CD4-positive, alpha-beta T cell (primary cell): ENCODE data around the gene ZNRF3. TPM values are rescaled to one million over a fixed set of nuclear protein-coding genes. Genes with fewer than 3 reads are reported as not detected.
A peak's percentile ranks its signal among the peaks of the same experiment; 100 is the strongest.

Source experiments
- ATAC-seq: fragments of 200-7000 bp; cut with Tn5 transposase; one replicate; pipeline ENCODE4 v1.10.0; 2022; ENCODE audit warnings: mild to moderate bottlenecking; ENCODE audit not compliant: poor library complexity
- CTCF ChIA-PET: fragments of 350-600 bp; sonication (Branson Sonifier 250); formaldehyde crosslinking; loops from one replicate; lab custom pipeline; 2021; ENCODE audit warnings: antibody characterized with exemption, inconsistent platforms; lab: Charles Lee
- POLR2A ChIA-PET: fragments of 350-600 bp; sonication (Branson Sonifier 250); formaldehyde crosslinking; loops from one replicate; lab custom pipeline; 2021; ENCODE audit warnings: antibody characterized with exemption, inconsistent platforms; lab: Charles Lee
- DNase-seq, 14 experiments: peaks; one replicate each; pipeline ENCODE4 v3.0.0-alpha.2; 2013 to 2020; ENCODE audit warnings: mixed read lengths in 2 of 14
- H3K27ac ChIP-seq, 2 donors: one replicate each; pipeline versions ENCODE4 v1.5.1 to v1.7.0; 2013; ENCODE audit warnings: low read length in 2 of 2, low read depth in 1 of 2, mild to moderate bottlenecking in 1 of 2
- H3K27me3 ChIP-seq, 2 experiments: 1 replicate in 1 of 2; 2 replicates in 1 of 2; pipeline versions ENCODE4 v1.6.1 to v1.7.0; 2013; ENCODE audit warnings: low read length in 2 of 2, control low read depth in 1 of 2, mild to moderate bottlenecking in 1 of 2, moderate library complexity in 1 of 2; ENCODE audit not compliant: insufficient read depth in 2 of 2, control insufficient read depth in 1 of 2
- H3K36me3 ChIP-seq: one replicate; pipeline ENCODE4 v1.6.1; 2013; ENCODE audit warnings: low read length, control low read depth; ENCODE audit not compliant: insufficient read depth
- H3K4me1 ChIP-seq: one replicate; pipeline ENCODE4 v1.6.1; 2013; ENCODE audit warnings: low read length, control low read depth; ENCODE audit not compliant: insufficient read depth
- H3K4me3 ChIP-seq: one replicate; pipeline ENCODE4 v1.5.1; 2013; ENCODE audit warnings: mild to moderate bottlenecking, low read length, moderate library complexity
- H3K9me3 ChIP-seq, 2 experiments: 1 replicate in 1 of 2; 2 replicates in 1 of 2; pipeline versions ENCODE4 v1.6.1 to v1.7.0; 2013; ENCODE audit warnings: low read length in 2 of 2, mild to moderate bottlenecking in 2 of 2, control low read depth in 1 of 2, moderate library complexity in 1 of 2; ENCODE audit not compliant: control insufficient read depth in 1 of 2, insufficient read depth in 1 of 2
- H3K27ac Mint-ChIP-seq: one replicate; pipeline ENCODE4 v1.8.0; 2020; ENCODE audit warnings: mixed read lengths
- H3K27me3 Mint-ChIP-seq: one replicate; pipeline ENCODE4 v1.8.0; 2021; ENCODE audit warnings: mixed read lengths
- H3K36me3 Mint-ChIP-seq: one replicate; pipeline ENCODE4 v1.8.0; 2021; ENCODE audit warnings: low read depth, mixed read lengths
- H3K4me1 Mint-ChIP-seq: one replicate; pipeline ENCODE4 v1.8.0; 2021; ENCODE audit warnings: low read depth, mixed read lengths
- H3K4me3 Mint-ChIP-seq: one replicate; pipeline ENCODE4 v1.8.0; 2020; ENCODE audit warnings: mild to moderate bottlenecking, mixed read lengths
- H3K9me3 Mint-ChIP-seq: one replicate; pipeline ENCODE4 v1.8.0; 2020; ENCODE audit warnings: mixed read lengths
- intact Hi-C, 2 experiments: fragments of 100-400 bp; cut with DNase I in 1 of 2; cut with micrococcal nuclease in 1 of 2; formaldehyde crosslinking; loops; one replicate each; pipeline versions ENCODE4 v1.15.1 to v1.9.0; 2023 to 2025; cut with DNase I, micrococcal nuclease
- polyA plus RNA-seq, 2 donors: library from polyadenylated mRNA; unstranded; fragments of 120-200 nt; gene quantifications; one replicate each; pipeline ENCODE4 v1.2.1, GENCODE V29; 2013
- total RNA-seq, 174 experiments: library from RNA in 2 of 174; stranded (reverse) in 2 of 174; gene quantifications; one replicate each; pipeline ENCODE4 v1.2.3 and lab custom pipeline; 2021 to 2026
- TF ChIP-seq, protein P1 (sequence below): fragments of 200-600 bp; IDR thresholded peaks from one replicate; pipeline ENCODE4 v1.8.0; 2022; ENCODE audit warnings: antibody characterized with exemption, mild to moderate bottlenecking

Gene ZNRF3
- total RNA-seq (under 1 TPM; 0.38 to 0.61 TPM), total RNA-seq (lab: John Stamatoyannopoulos, UW) (0.86 to 38.0 (median 4.6) reads per million in 172 experiments)
- polyA plus RNA-seq (2013, experiment 1 of 2) = 0.51 TPM
- polyA plus RNA-seq (2013, experiment 2 of 2) = 0.86 TPM

DNA sequence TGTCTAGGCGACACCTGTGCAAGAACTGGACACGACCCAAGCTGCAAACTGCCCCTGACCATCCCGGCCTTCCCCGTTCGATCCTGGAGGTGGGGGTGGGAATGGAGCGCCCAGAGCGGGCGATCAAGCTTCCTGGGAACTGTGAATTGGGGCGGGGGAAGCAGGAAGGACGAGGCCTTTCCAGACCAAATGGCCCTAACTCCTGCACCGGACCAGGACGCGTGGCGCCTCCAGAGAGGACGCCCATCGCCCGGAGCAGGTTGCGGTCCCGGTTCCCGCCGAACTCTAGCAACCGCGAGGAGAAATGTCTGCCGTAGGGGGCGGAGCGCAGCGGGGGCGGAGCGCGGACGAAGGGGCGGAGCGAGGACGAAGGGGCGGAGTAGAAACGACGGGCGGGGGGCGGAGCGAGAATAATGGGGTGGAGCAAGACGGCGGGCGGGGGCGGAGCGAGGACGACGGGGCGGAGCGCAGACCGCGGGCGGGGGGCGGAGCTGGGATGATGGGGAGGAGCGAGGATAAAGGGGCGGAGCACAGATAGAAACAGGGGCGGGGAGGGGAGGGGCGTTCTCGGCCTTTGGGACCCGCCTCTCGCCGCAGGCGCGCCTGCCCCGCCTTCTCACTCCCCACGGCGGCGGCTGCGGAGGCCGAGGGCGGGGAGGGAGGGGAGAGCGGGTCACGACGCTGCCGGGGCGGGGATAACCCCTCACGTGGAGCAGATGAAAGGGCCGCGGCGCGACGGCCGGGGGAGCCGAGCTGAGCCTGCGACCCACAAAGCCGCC is at the start of gene ZNRF3:
TSS of gene ZNRF3 (plus strand) at position 695 of the 779 bp plus-strand sequence. CDS start 195 bp downstream, outside the sequence.
- CTCF ChIA-PET = interaction anchor here (1.1 to 1.8 kb wide), 3 partner anchors 28 to 110 kb away, joined by 3 to 7 read pairs (median 3); partner anchors contain the start of gene CCDC117
- no peaks in the 10 kb centered on the region for H3K9me3 ChIP-seq
- Mint-ChIP-seq H3K4me1 (peaks cover 23% of the 10 kb centered on the region), H3K36me3 (peaks cover 4% of the 10 kb centered on the region), H3K27me3 (peaks cover 23% of the 10 kb centered on the region), H3K9me3 (no peaks in the 10 kb centered on the region), H3K4me3 (peak within 1 kb of the TSS; percentile 94), H3K27ac (peak within 1 kb of the TSS; percentile 74)
- ATAC-seq (peak; percentile 87), DNase-seq (peak; percentile 86 to 96 (median 92))
- H3K27ac ChIP-seq = no peak within 1 kb of the TSS
- POLR2A ChIA-PET = interaction anchor here (0.7 to 2.3 kb wide), 9 partner anchors 9 to 964 kb away, joined by 3 to 19 read pairs (median 4); partner anchors contain the start of genes CHEK2, HSCB, KREMEN1 and PITPNB
- peak within 1 kb of the TSS; percentile 82 for H3K4me3 ChIP-seq
- intact Hi-C loops = loop anchor here (1.0 to 10.0 kb wide), 7 partner anchors 78 to 966 kb away; partner anchors contain the start of genes CHEK2 (in 1 of the 2), EWSR1 (in 1 of the 2), KREMEN1 (in 1 of the 2) and PITPNB (in 1 of the 2)
- TF ChIP-seq, protein P1, sequence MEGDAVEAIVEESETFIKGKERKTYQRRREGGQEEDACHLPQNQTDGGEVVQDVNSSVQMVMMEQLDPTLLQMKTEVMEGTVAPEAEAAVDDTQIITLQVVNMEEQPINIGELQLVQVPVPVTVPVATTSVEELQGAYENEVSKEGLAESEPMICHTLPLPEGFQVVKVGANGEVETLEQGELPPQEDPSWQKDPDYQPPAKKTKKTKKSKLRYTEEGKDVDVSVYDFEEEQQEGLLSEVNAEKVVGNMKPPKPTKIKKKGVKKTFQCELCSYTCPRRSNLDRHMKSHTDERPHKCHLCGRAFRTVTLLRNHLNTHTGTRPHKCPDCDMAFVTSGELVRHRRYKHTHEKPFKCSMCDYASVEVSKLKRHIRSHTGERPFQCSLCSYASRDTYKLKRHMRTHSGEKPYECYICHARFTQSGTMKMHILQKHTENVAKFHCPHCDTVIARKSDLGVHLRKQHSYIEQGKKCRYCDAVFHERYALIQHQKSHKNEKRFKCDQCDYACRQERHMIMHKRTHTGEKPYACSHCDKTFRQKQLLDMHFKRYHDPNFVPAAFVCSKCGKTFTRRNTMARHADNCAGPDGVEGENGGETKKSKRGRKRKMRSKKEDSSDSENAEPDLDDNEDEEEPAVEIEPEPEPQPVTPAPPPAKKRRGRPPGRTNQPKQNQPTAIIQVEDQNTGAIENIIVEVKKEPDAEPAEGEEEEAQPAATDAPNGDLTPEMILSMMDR = no peak
- H3K4me1 ChIP-seq = peaks cover 16% of the 10 kb centered on the region
- no peaks in the 10 kb centered on the region for H3K36me3 ChIP-seq
- peaks cover 4 to 7% of the 10 kb centered on the region in 2 experiments for H3K27me3 ChIP-seq

DNA sequence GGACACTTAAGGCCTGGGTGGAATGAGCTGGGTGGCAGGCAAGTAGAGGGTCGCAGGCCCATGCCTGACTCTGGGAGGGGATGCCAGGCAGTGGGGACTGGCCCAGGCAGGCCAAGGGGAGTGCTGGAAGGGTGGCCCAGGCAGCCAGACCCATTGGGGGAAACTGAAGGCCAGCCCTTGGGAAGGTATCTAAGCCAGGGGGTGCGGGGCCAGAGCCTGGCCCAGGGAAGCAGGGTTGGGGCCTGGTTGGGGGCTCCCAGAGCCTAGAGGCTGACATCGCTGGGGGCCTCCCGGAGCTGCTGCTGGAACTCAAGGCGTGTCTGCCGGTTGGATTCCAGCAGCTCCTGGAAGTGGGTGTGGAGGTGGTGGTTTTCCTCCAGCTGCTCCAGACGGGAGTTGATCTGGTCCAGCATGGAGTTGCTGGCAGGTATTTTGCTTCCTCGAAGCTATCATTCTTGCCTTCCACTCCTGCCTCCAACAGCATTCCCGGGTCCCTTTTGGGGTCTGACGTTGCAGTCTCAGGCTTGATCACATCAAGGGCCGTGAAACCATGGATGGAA is 47.7 kb upstream of the ZNRF3 start:
- Histone ChIP-seq H3K27me3 (no peaks in the 10 kb centered on the region), H3K27ac (no peak overlapping the region), H3K4me1 (no peaks in the 10 kb centered on the region), H3K36me3 (no peaks in the 10 kb centered on the region), H3K9me3 (no peaks in the 10 kb centered on the region), H3K4me3 (no peak overlapping the region)
- DNase-seq (no peak), ATAC-seq (no peak)
- Mint-ChIP-seq H3K27ac (no peak overlapping the region), H3K36me3 (peaks cover 8% of the 10 kb centered on the region), H3K9me3 (no peaks in the 10 kb centered on the region), H3K27me3 (no peaks in the 10 kb centered on the region), H3K4me3 (no peak overlapping the region), H3K4me1 (no peaks in the 10 kb centered on the region)
- TF ChIP-seq, protein P1 = no peak
- intact Hi-C loops = loop anchor here in 1 of 2 experiments (10.0 kb wide), 1 partner anchor 811 kb away; no protein-coding TSS in a partner anchor
- ChIA-PET CTCF (interaction anchor here (1.2 kb wide), 1 partner anchor 20 kb away, joined by 3 read pairs; no protein-coding TSS in a partner anchor), POLR2A (no interaction called here)

DNA sequence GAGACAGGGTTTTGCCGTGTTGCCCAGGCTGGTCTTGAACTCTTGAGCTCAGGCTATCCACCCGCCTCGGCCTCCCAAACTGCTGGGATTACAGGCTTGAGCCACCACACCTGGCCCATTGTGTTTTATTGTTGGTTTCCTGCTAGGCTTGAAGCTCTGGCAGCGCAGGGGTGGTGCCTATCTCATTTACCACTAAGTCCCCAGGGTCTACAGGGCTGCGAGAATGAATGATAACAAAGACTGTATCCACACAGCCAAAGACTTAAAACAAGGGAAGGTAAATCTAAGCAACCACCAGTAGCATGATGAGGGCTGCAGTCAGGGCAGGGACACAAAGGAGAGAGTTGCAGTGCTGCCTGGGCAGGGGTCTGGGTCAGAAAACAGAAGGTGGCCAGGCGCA is 45.7 kb upstream of the ZNRF3 start:
- H3K9me3 ChIP-seq = no peaks in the 10 kb centered on the region
- Mint-ChIP-seq H3K27me3 (no peaks in the 10 kb centered on the region), H3K27ac (no peak overlapping the region), H3K4me3 (no peak overlapping the region), H3K4me1 (no peaks in the 10 kb centered on the region), H3K36me3 (peaks cover 8% of the 10 kb centered on the region), H3K9me3 (no peaks in the 10 kb centered on the region)
- no peaks in the 10 kb centered on the region for H3K36me3 ChIP-seq
- ATAC-seq (no peak), DNase-seq (no peak)
- no peak overlapping the region for H3K4me3 ChIP-seq
- H3K27me3 ChIP-seq = no peaks in the 10 kb centered on the region
- no peak overlapping the region for H3K27ac ChIP-seq
- H3K4me1 ChIP-seq = no peaks in the 10 kb centered on the region
- intact Hi-C loops = loop anchor here in 1 of 2 experiments (10.0 kb wide), 1 partner anchor 813 kb away; no protein-coding TSS in a partner anchor
- ChIA-PET POLR2A (interaction anchor here (0.7 kb wide), 1 partner anchor 25 kb away, joined by 3 read pairs; no protein-coding TSS in a partner anchor), CTCF (no interaction called here)
- TF ChIP-seq, protein P1 = no peak
